DND-41 (cell line): Measurements from ENCODE around the gene UST.

Source experiments
- EZH2 ChIP-seq: IDR thresholded peaks from 3 replicates; pipeline ENCODE4 v1.6.1; 2012; ENCODE audit warnings: borderline replicate concordance, low read depth, mild to moderate bottlenecking, moderate library complexity, low read length, inconsistent platforms; ENCODE audit not compliant: severe bottlenecking
- TF ChIP-seq, protein P1 (sequence below): IDR thresholded peaks from 2 replicates; pipeline ENCODE4 v1.5.1; 2012; ENCODE audit warnings: borderline replicate concordance, low read length, moderate library complexity, mild to moderate bottlenecking; ENCODE audit not compliant: poor library complexity, severe bottlenecking; ENCODE audit errors: extremely low read depth

DNA sequence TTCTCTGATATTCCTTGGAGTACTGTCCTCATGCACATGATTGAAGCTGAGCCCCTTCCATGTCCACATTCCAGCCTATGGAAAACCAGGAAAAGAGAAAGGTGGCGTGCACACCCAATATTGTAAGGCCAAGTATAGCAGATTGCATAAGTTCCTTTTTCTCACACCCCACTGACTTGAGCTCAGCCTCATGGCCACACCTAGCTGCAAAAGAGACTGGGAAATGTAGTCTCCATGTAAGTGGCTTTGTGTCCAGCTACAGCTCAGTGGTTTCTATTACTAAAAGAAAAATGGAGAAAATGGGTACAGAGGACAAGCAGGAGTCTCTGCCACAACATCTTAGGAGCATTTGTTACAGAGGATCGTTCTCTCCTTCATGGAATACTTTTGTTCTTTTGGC lies 10.8 kb upstream of the UST start:
- TF ChIP-seq, protein P1, sequence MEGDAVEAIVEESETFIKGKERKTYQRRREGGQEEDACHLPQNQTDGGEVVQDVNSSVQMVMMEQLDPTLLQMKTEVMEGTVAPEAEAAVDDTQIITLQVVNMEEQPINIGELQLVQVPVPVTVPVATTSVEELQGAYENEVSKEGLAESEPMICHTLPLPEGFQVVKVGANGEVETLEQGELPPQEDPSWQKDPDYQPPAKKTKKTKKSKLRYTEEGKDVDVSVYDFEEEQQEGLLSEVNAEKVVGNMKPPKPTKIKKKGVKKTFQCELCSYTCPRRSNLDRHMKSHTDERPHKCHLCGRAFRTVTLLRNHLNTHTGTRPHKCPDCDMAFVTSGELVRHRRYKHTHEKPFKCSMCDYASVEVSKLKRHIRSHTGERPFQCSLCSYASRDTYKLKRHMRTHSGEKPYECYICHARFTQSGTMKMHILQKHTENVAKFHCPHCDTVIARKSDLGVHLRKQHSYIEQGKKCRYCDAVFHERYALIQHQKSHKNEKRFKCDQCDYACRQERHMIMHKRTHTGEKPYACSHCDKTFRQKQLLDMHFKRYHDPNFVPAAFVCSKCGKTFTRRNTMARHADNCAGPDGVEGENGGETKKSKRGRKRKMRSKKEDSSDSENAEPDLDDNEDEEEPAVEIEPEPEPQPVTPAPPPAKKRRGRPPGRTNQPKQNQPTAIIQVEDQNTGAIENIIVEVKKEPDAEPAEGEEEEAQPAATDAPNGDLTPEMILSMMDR: no peak
- no peak for TF ChIP-seq EZH2
